ENCODE measurements around the gene MCTP2.
"Not testable (repeated sequence)": the region's sequence is repeated elsewhere in the genome, so short reads cannot be mapped to it uniquely, and the experiment has no call there.

Gene MCTP2

GRCh38 chr15:94457661-94458060 is 226.3 kb downstream of the MCTP2 start:
- no peak for DNase-seq

GRCh38 chr15:94460624-94461023 is 229.3 kb downstream of the MCTP2 start:
- DNase-seq: no peak

- DNase-seq: no peak
Observed at GRCh38 chr15:94467034-94467433, 235.7 kb downstream of the MCTP2 start.

- no peak for DNase-seq
Observed at GRCh38 chr15:94470492-94470891, 239.1 kb downstream of the MCTP2 start.

- DNase-seq: no peak
Observed at GRCh38 chr15:94476686-94477085, 245.3 kb downstream of the MCTP2 start.

- no peak for DNase-seq
Observed at GRCh38 chr15:94477913-94478553, 246.7 kb downstream of the MCTP2 start.

GRCh38 chr15:94478763-94479162 is 247.4 kb downstream of the MCTP2 start:
- no peak for DNase-seq

- DNase-seq: no peak
Observed at GRCh38 chr15:94480289-94480834, 249.0 kb downstream of the MCTP2 start.

GRCh38 chr15:94485148-94485719 is 253.9 kb downstream of the MCTP2 start:
- no peak for DNase-seq

GRCh38 chr15:94487635-94488034 is 256.3 kb downstream of the MCTP2 start:
- DNase-seq: no peak

GRCh38 chr15:94493176-94493575 is 261.8 kb downstream of the MCTP2 start:
- no peak for DNase-seq

GRCh38 chr15:94493586-94493985 is 262.2 kb downstream of the MCTP2 start:
- DNase-seq: not testable (repeated sequence)

- no peak for DNase-seq
Observed at GRCh38 chr15:94494732-94495131, 263.4 kb downstream of the MCTP2 start.

- DNase-seq: no peak
Observed at GRCh38 chr15:94503293-94503692, 271.9 kb downstream of the MCTP2 start.

GRCh38 chr15:94509259-94509658 is 277.9 kb downstream of the MCTP2 start:
- DNase-seq: no peak

GRCh38 chr15:94522125-94522524 is 290.8 kb downstream of the MCTP2 start:
- no peak for DNase-seq

- no peak for DNase-seq
Observed at GRCh38 chr15:94523873-94524272, 292.5 kb downstream of the MCTP2 start.

GRCh38 chr15:94524565-94524964 is 293.2 kb downstream of the MCTP2 start:
- no peak for DNase-seq

GRCh38 chr15:94526071-94526689 is 294.8 kb downstream of the MCTP2 start:
- DNase-seq: no peak

GRCh38 chr15:94532226-94532625 is 300.9 kb downstream of the MCTP2 start:
- no peak for DNase-seq

All from NCI-H446 (cell line).